Stimulated activated naive CD8-positive, alpha-beta T cell treated with anti-CD3 and anti-CD28 coated beads, Interleukin-15, amount 100 ng/mL, for 72 hours (primary cell): ENCODE data around the gene FBXO22.
A peak's percentile ranks its signal among the peaks of the same experiment; 100 is the strongest.
"Not testable (repeated sequence)": the region's sequence is repeated elsewhere in the genome, so short reads cannot be mapped to it uniquely, and the experiment has no call there.

Source experiments
- ATAC-seq: fragments of 150-1000 bp; cut with Tn5 transposase; 2 replicates; pipeline ENCODE4 v1.10.0; 2021; ENCODE audit warnings: mild to moderate bottlenecking, moderate library complexity
- DNase-seq, 2 donors: peaks; one replicate each; pipeline ENCODE4 v3.0.0; 2021 to 2022
- H3K27ac Mint-ChIP-seq, 2 donors: one replicate each; pipeline ENCODE4 v1.8.0; 2022; ENCODE audit warnings: mild to moderate bottlenecking in 2 of 2, mixed read lengths in 2 of 2, moderate library complexity in 2 of 2
- H3K27me3 Mint-ChIP-seq: one replicate; pipeline ENCODE4 v1.8.0; 2022; ENCODE audit warnings: mixed read lengths
- H3K4me1 Mint-ChIP-seq: one replicate; pipeline ENCODE4 v1.8.0; 2022; ENCODE audit warnings: mild to moderate bottlenecking, mixed read lengths
- H3K4me3 Mint-ChIP-seq, 2 donors: one replicate each; pipeline ENCODE4 v1.8.0; 2022; ENCODE audit warnings: mild to moderate bottlenecking in 2 of 2, mixed read lengths in 2 of 2, moderate library complexity in 1 of 2
- H3K9me3 Mint-ChIP-seq, 2 donors: one replicate each; pipeline ENCODE4 v1.8.0; 2022; ENCODE audit warnings: mixed read lengths in 2 of 2

Gene FBXO22

DNA sequence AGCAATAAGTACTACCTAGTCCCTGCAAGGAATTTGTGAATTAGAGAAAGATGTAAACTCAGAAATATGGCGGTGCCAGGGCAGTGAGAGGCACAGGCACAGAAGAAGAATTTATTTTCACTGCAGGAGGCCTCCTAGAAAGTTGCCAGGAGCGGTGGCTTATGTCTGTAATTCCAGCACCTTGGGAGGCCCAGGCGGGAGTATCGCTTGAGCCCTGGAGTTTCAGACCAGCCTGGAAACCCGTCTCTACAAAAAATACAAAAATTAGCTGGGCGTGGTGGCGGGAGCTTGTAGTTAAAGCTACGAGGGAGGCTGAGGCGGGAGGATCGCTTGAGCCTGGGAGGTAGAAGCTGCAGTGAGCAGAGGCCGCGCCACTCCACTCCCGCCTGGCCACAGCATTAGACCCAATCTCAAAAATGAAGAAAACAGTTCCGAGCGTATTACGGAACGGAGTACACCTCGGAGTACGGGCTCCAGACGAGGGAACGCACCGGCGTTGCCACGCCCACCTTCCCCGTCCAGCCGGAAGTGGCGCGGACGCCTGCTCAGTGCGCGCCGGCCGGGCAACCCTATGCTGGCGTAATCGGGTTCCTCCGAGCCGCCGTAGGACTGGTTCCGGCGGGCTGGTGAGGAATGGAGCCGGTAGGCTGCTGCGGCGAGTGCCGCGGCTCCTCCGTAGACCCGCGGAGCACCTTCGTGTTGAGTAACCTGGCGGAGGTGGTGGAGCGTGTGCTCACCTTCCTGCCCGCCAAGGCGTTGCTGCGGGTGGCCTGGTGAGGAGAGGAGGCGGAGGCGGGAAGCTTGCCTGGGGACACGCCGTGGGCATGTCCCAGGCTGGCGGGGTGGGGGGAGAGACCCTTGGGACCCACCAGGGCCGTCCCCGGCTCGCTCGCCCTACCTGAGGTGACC is at the start of gene FBXO22:
FBXO22 (plus strand) TSS at position 548 of the 909 bp plus-strand sequence; CDS start at position 634, 86 bp downstream.
- H3K27ac Mint-ChIP-seq, result peak within 1 kb of the TSS; percentile 97 to 99
- peaks cover 46% of the 10 kb centered on the region for H3K4me1 Mint-ChIP-seq
- H3K4me3 Mint-ChIP-seq, result peak within 1 kb of the TSS; percentile 99
- H3K9me3 Mint-ChIP-seq, result no peaks in the 10 kb centered on the region
- DNase-seq (peak; percentile 91 to 94), ATAC-seq (peak; percentile 99)
- H3K27me3 Mint-ChIP-seq, result no peaks in the 10 kb centered on the region

DNA sequence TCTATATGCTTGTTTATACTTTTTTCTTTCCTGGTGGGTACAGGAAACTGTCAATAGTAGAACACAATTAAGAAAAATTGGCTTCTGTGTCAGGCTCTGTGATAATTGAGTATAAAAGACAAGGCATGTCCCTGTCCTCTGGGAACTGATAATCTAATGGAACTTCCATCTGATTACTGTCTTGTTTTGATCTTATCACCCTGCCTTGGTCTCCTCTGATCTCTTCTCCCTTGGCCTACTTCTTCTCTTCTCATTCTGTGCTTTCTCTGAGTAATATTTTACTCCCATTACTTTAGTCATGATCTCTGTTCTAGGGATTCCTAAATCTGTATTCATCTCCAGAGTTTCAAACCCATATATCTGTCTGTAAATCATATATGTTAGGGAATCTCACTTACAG is 45.8 kb upstream of the FBXO22 start:
- Mint-ChIP-seq H3K27ac (no peak overlapping the region), H3K4me3 (no peak overlapping the region)
- no peak for ATAC-seq

DNA sequence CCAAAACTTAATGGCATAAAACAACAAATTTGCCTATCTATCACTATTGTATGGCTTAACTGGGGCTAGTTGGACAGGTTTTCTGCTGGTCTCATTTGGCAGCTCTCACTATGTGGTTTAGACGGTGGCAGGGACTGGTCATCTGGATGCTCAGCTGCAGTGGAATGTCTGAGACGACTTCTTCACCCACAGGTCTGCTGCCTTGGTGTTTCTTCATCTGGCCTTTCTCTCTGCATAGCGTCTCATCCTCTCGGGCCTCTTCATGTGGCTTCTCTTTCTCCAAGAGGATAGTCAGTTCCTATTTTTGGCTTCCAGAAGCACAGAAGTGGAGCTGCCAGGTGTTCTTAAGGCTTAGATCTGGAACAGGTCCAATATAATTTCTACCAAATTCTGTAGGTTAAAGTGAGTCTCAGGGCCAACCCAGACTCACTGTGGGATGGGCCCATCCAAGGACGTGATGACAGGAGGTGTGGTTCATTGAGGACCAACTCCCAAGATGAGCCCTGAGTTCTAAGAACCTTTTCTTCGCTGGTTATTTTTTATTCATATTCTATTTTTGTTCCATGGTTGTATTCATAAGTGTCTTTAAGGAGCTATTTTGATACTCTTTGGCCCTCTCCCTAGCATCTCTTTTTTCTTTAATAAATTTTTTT is 41.8 kb upstream of the FBXO22 start:
- Mint-ChIP-seq H3K27me3 (no peaks in the 10 kb centered on the region), H3K4me3 (no peak overlapping the region), H3K27ac (no peak overlapping the region), H3K9me3 (no peaks in the 10 kb centered on the region), H3K4me1 (peaks cover 32% of the 10 kb centered on the region)
- DNase-seq, result no peak
- ATAC-seq, result no peak

More for the DNA sequence above, 45.8 kb upstream of the FBXO22 start:
- DNase-seq, result no peak
- H3K9me3 Mint-ChIP-seq, result no peaks in the 10 kb centered on the region
- H3K27me3 Mint-ChIP-seq, result no peaks in the 10 kb centered on the region
- H3K4me1 Mint-ChIP-seq, result peaks cover 6% of the 10 kb centered on the region

DNA sequence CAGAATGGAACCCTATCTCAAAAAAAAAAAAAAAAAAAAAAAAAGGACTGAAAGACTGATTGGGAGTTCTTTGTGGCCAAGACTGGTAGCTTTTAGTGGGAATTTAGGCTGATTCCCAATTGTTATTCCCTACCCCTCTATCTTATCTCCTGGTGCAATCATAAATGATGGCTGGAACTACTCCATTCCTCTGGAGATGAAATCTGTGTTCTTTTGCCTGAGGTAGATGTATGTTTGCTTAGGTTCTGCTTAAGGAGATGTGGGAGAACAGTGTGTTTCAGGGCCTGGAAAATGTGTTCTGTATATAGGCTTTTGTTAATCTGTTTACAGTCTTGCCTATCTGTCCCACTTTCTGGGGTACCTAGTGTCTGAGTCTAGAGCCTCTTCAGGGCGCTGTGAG is 40.9 kb upstream of the FBXO22 start:
- no peak for ATAC-seq
- no peak overlapping the region for H3K4me3 Mint-ChIP-seq
- no peaks in the 10 kb centered on the region for H3K27me3 Mint-ChIP-seq
- no peak for DNase-seq
- no peak overlapping the region for H3K27ac Mint-ChIP-seq
- H3K9me3 Mint-ChIP-seq, result no peaks in the 10 kb centered on the region
- peaks cover 41% of the 10 kb centered on the region for H3K4me1 Mint-ChIP-seq

DNA sequence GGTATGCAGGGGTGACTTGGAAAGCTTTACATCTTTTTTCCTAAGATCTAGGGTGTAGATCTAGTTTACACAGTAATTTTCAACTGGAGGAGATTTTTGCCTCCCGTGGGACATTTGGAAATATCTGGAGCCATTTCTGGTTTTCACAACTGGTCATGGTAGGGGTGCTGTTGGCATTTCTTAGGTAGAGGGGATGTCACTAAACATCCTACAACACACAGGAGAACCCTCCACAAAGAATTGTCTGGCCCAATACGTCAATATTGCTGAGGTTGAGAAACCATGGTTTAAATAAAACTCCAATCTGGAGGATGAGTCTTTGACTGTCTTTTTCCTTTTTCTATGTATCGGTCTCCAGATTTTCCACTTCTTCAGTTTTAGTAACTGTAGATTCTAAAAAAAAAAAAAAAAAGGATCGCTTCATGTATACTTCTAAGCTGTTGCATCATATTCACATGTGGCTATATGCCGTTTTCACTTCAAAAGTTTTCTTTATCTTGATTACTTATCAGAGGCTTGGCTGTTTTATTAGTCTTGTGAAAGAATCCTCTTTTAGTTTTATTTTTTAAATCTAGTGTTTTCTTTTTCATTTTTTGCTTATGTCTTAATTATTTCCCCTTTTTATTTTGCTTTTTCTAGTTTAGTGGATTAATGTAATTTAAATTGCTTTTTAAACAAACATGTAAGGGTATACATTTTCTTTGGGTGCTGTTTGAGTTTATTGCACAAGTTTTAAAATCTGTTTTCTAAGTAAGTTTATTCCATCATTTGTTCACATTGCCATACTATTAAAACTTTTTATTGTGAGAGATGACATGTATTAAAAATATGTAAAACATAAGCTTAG is 39.2 kb upstream of the FBXO22 start:
- Mint-ChIP-seq H3K4me1 (peaks cover 41% of the 10 kb centered on the region), H3K4me3 (no peak overlapping the region), H3K9me3 (no peaks in the 10 kb centered on the region), H3K27ac (peak overlapping the region; percentile 22 to 89), H3K27me3 (no peaks in the 10 kb centered on the region)
- DNase-seq (no peak), ATAC-seq (no peak)

DNA sequence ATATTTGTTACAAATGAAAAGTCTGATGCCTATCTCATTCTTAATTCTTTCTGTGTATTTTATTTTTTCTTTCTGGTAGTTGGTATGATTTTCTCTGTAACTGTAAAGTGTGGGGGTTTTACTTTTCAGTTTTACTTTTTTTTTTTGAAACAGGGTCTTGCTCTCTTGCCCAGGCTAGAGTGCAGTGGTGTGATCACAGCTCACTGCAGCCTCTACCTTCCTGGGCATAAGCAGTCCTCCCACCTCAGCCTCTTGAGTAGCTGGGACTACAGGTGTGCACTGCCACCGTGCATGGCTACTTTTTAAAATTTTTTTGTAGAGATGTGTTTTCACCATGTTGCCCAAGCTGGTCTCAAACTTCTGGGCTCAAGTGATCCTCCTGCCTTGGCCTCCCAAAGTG is 37.6 kb upstream of the FBXO22 start:
- not testable (repeated sequence) for ATAC-seq, H3K27me3 Mint-ChIP-seq, DNase-seq, H3K9me3 Mint-ChIP-seq, H3K4me3 Mint-ChIP-seq, H3K27ac Mint-ChIP-seq
- H3K4me1 Mint-ChIP-seq, result peaks cover 41% of the 10 kb centered on the region

DNA sequence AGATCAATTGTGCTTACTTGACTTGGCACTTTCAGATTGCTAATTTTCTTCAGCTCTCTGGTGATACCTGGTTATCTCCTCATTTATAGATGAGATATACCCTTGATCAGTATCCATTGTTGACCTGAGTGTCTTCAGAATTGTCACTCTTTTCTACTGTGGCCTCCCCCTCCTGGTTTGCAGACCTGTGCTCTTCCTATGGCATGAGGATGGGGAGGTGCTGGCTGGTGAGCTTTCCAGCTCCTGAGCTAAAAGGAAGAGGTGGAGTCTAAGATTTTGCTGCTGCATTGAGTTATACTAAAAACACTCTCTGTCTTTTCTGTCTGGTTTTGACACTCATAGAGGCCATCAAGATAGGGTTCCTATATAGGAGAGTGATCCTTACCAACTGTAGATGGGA is 36.8 kb upstream of the FBXO22 start:
- Mint-ChIP-seq H3K4me3 (no peak overlapping the region), H3K4me1 (peaks cover 41% of the 10 kb centered on the region), H3K27ac (no peak overlapping the region)

DNA sequence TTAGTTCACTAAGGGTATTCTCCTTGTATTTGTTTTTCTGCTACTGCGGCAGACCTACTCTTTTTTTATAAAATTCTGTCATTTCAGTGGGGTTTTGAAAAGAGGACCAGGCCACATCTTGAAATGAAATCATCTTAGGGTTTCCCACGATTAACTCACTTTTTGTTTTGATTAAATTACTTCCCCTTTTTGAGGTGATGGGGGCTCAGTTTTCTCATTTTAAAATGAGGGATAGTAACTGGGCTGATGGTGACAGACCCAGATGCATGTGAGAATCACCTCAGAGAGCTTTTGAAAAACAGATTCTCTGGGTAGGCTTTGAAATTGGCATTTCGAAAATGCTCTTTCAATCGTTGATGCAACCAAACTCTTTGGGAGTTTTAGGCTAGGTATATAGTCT is 36.2 kb upstream of the FBXO22 start:
- Mint-ChIP-seq H3K4me1 (peaks cover 41% of the 10 kb centered on the region), H3K9me3 (no peaks in the 10 kb centered on the region), H3K4me3 (no peak overlapping the region), H3K27me3 (no peaks in the 10 kb centered on the region), H3K27ac (no peak overlapping the region)
- DNase-seq (no peak), ATAC-seq (no peak)

More for the DNA sequence above, 36.8 kb upstream of the FBXO22 start:
- Mint-ChIP-seq H3K9me3 (no peaks in the 10 kb centered on the region), H3K27me3 (no peaks in the 10 kb centered on the region)
- DNase-seq (no peak), ATAC-seq (no peak)

DNA sequence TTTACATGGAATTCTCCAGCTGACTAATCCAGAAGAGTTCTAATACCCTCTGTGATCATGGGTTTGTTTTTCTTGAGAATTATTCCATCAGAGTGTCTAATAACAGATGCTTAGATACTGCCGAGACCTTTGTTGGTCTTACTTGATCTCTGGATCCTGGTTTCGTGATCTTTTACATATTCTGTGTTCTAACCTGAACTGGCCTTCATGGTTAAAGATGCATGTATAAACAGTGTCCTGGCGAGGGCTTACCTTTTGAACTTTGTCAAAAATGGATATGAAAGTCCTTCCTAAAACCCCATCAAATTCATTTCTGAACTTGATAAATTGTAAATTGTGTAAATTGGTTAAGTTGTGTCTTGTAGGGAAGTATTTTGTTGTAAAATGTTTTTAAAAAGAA is 35.7 kb upstream of the FBXO22 start:
- ATAC-seq (no peak), DNase-seq (no peak)
- no peak overlapping the region for H3K4me3 Mint-ChIP-seq
- no peaks in the 10 kb centered on the region for H3K27me3 Mint-ChIP-seq
- H3K9me3 Mint-ChIP-seq, result no peaks in the 10 kb centered on the region
- no peak overlapping the region for H3K27ac Mint-ChIP-seq
- peaks cover 41% of the 10 kb centered on the region for H3K4me1 Mint-ChIP-seq

DNA sequence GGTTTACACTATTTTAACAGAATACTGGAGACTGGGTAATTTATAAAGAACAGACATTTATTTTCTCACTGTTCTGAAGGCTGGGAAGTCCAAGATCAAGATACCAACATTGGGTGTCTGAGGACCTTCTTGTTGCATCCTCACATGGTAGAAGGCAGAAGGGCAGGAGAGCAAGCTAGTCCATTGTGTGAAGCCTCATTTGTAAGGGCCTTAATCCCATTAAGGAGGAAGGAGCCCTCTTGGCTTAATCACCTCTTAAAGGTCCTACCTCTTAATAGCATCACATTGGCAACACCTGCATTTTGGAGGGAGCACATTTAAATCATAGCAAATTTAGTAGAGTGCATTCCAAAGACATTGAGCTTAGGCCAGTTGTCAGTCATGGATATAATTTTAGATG is 34.2 kb upstream of the FBXO22 start:
- Mint-ChIP-seq H3K4me3 (no peak overlapping the region), H3K27ac (no peak overlapping the region), H3K4me1 (peaks cover 32% of the 10 kb centered on the region), H3K9me3 (no peaks in the 10 kb centered on the region), H3K27me3 (no peaks in the 10 kb centered on the region)
- no peak for ATAC-seq
- DNase-seq, result no peak

DNA sequence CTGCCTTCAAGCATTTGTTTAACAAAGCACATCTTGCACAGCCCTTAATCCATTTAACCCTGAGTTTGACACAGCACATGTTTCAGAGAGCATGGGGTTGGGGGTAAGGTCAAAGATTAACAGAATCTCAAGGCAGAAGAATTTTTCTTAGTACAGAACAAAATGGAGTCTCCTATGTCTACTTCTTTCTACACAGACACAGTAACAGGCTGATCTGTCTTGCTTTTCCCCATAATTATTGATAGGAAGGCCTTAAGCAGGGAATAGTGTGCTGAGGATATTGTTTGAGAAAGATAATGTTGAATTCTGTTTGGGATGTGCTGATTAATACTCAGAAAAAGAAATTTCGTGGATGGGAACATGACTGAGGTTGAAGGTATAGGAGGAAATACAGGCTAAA is 32.1 kb upstream of the FBXO22 start:
- not testable (repeated sequence) for H3K27me3 Mint-ChIP-seq, DNase-seq, ATAC-seq, H3K4me3 Mint-ChIP-seq, H3K27ac Mint-ChIP-seq, H3K9me3 Mint-ChIP-seq
- H3K4me1 Mint-ChIP-seq, result peaks cover 11% of the 10 kb centered on the region

DNA sequence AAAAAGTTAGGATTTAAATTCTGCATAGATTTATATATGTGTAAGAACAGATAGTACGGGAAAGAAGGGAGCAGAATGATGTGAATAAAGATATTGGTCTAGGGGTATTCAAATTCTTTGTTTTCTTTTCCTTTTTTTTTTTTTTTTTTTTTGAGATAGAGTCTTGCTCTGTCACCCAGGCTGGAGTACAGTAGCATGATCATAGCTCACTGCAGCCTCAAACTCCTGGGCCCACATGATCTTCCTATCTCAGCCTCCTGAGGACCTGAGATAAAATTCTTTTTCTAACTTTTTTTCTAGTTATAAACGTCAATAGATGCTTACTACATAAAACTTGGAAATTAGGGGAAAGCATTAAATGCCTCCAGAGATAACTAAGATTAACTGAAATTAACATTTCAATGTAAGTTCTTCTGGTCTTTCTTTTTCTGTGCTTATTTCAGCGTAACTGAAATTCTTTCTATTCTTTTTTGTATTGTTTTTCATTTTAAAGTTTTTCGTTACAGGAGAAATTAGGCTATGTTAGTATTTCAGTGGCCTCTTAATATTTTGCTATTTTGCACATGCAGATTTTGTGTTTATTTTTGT is 31.2 kb upstream of the FBXO22 start:
- peaks cover 2% of the 10 kb centered on the region for H3K4me1 Mint-ChIP-seq
- no peaks in the 10 kb centered on the region for H3K9me3 Mint-ChIP-seq
- no peak for ATAC-seq
- H3K27me3 Mint-ChIP-seq, result no peaks in the 10 kb centered on the region
- H3K4me3 Mint-ChIP-seq, result no peak overlapping the region
- DNase-seq, result no peak
- H3K27ac Mint-ChIP-seq, result no peak overlapping the region

DNA sequence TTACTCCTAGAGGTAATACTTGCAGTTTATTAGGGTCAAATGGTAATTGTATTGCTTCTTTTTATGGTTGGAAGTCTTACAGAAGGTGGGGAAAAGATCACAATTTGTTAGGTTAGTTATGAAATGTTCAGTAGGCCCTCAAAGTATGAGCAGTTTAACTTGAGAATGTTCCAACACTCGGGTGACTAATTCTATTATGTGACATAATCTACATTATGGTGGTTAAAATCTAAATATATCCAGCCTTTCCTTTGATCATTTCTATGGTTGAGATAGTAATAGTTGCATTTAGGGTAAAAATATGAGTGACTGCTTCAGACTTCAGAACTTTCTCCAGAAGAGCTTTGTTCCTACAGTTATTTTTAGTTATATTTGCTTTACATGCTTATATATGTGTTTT is 19.6 kb upstream of the FBXO22 start:
- no peak for ATAC-seq
- Mint-ChIP-seq H3K4me1 (no peaks in the 10 kb centered on the region), H3K4me3 (no peak overlapping the region), H3K27ac (no peak overlapping the region), H3K27me3 (no peaks in the 10 kb centered on the region), H3K9me3 (no peaks in the 10 kb centered on the region)
- no peak for DNase-seq

DNA sequence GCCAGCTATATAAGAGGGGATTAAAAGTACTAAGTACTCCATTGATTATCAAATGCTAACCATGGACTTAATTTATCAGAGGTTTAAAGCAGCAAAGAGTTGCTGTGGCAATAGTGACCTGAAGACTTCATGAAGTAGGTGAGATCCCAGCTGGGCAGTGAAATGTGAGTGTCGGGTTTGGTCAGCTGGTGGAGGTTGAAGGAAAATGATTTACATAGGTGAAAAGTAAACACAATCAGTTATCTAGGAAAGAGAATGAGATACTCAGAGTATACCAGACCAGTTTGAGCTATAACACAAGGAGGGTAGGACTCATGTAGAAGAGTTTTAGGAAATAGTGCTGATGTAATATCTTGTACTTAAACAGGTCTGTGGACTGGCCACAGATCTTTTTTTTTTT is 16.5 kb upstream of the FBXO22 start:
- DNase-seq (no peak), ATAC-seq (no peak)
- no peak overlapping the region for H3K27ac Mint-ChIP-seq
- H3K4me1 Mint-ChIP-seq, result peaks cover 10% of the 10 kb centered on the region
- H3K27me3 Mint-ChIP-seq, result no peaks in the 10 kb centered on the region
- H3K9me3 Mint-ChIP-seq, result no peaks in the 10 kb centered on the region
- no peak overlapping the region for H3K4me3 Mint-ChIP-seq

DNA sequence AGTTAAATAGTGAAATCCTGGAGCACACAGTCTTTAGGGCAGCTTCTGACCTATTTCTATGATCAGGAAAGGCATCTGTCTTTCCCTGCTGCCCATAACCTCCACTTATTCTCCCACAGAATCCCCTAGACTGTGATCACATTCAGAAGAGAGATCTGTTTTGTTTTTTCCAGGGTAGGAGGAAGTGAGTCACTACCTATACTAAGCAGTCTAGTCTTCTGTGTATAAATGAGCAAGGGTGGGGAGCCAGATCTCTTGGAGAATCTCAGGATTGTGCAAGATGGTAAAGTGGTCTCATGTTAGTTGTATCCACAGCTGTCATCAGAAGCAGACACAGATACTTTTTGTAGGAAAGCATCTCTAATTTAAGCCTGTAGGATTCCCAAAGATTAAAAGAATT is 11.8 kb upstream of the FBXO22 start:
- Mint-ChIP-seq H3K9me3 (no peaks in the 10 kb centered on the region), H3K4me3 (no peak overlapping the region), H3K27me3 (no peaks in the 10 kb centered on the region), H3K27ac (no peak overlapping the region), H3K4me1 (peaks cover 10% of the 10 kb centered on the region)
- DNase-seq (no peak), ATAC-seq (peak; percentile 54)
